ENCODE results near the gene COL6A1. TPM values are rescaled to one million over a fixed set of nuclear protein-coding genes. Genes with fewer than 3 reads are reported as not detected.

Gene COL6A1
- total and polyA plus RNA-seq, 2 of the 13 experiments (the other 11 are each of a cell fraction or from before 2014, with no cell fraction given), result 3.1 to 4.8 TPM

DNA sequence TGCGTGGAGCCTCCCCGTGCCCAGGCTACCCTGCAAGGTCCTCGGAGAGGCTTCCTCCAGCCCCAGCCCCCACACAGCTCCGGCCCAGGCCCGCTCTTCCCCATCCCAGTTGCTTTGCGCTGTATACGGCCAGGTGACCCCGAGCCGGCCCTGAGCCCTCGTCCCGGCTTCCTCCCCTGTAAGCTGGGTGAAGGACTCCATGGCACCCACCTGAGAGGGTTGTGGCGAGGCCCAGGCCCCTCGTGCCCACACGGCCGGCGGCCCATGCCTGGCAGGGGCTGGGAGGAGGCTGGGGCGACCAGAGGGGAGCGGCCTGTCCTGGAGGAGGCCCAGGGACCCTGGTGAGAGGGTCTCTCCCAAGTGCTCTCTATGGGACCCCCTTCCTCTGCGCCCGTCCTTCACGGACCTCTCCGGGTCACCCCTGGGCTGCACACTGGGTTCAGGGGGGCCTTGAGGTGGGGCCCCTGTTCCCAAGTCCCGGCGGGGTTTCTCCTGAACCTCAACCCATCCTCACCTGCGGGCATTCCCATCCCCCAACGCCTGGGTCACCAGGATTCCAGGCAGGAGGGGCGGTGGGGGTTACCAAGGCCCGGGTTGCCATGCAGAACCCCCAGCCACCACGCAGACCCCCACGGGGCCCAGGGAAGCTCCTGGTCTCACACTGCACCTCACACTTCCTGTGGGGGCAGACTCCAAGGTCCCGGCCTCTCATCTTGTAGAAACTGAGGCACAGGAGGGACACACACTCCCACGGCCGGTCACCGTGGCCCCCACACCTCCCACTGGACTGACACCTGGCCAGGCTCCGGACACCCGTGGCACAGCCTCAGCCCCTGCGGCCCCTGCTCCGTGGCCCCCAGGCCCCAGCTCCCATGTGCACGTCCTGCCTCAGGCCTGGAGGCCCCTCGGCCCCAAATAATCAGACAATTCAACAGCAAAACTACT is 25.2 kb downstream of the COL6A1 start:
- no peak overlapping the region for H3K4me2 ChIP-seq (ENCODE audit: low read depth, low read length)
- in situ Hi-C loops (cut with HindIII; ENCODE audit: extremely low pct_ligation_motif_present, low pct_unique_long_range_greater_than_20kb) (no loop called here), intact Hi-C loops (cut with micrococcal nuclease; ENCODE audit: unreplicated experiment) (no loop called here)
- CTCF ChIA-PET (ENCODE audit: low intra/inter-chr PET ratio, low total read pairs), result no interaction called here
- H4K20me1 ChIP-seq (ENCODE audit: insufficient read depth, low read length), result no peaks in the 10 kb centered on the region
- no peak for DNase-seq (ENCODE audit: low spot score)
- no peaks in the 10 kb centered on the region for H3K36me3 ChIP-seq (replicated peaks in 1 of 2; ENCODE audit: control insufficient read depth in 1 of 2, insufficient read depth in 2 of 2, low read length in 2 of 2)
- H3K4me3 ChIP-seq (replicated peaks in 1 of 3; ENCODE audit: insufficient read depth in 1 of 3, low read depth in 2 of 3, low read length in 3 of 3), result no peak overlapping the region
- ATAC-seq, result no peak
- no peaks in the 10 kb centered on the region; a peak in 1 of 5 replicates for H3K27me3 ChIP-seq (ENCODE audit: control insufficient read depth in 1 of 2, insufficient read depth in 2 of 2, low read length in 2 of 2)
- no peak for FAIRE-seq
- no peak overlapping the region for H3K27ac ChIP-seq (ENCODE audit: extremely low read length, insufficient read depth, low read length)
- BruUV-seq (replicated peaks), result no TSS peak
- POLR2A ChIA-PET, result no interaction called here
- no peak overlapping the region for H2AFZ ChIP-seq (ENCODE audit: low read length)
- H3K4me1 ChIP-seq (ENCODE audit: insufficient read depth, low read length), result no peaks in the 10 kb centered on the region
- no peak overlapping the region for H3K9ac ChIP-seq (ENCODE audit: insufficient read depth, low read depth, low read length)
- H3K9me3 ChIP-seq (ENCODE audit: low read length), result no peaks in the 10 kb centered on the region
- TF ChIP-seq SETDB1 (CRISPR knock-in tag; IDR thresholded peaks at IDR 0.05; ENCODE audit: borderline replicate concordance) (no peak), SAP130 (CRISPR knock-in tag; IDR thresholded peaks at IDR 0.05; ENCODE audit: low read depth) (no peak), ZGPAT (CRISPR knock-in tag; IDR thresholded peaks at IDR 0.05) (no peak), ZSCAN9 (CRISPR knock-in tag; IDR thresholded peaks at IDR 0.05; ENCODE audit: borderline replicate concordance) (no peak), SCMH1 (CRISPR knock-in tag; IDR thresholded peaks at IDR 0.05; ENCODE audit: borderline replicate concordance) (no peak), ZBTB1 (CRISPR knock-in tag; IDR thresholded peaks at IDR 0.05; ENCODE audit: borderline replicate concordance) (no peak), ZUFSP (CRISPR knock-in tag; IDR thresholded peaks at IDR 0.05; ENCODE audit: borderline replicate concordance) (no peak)
- TF ChIP-seq, protein P1, sequence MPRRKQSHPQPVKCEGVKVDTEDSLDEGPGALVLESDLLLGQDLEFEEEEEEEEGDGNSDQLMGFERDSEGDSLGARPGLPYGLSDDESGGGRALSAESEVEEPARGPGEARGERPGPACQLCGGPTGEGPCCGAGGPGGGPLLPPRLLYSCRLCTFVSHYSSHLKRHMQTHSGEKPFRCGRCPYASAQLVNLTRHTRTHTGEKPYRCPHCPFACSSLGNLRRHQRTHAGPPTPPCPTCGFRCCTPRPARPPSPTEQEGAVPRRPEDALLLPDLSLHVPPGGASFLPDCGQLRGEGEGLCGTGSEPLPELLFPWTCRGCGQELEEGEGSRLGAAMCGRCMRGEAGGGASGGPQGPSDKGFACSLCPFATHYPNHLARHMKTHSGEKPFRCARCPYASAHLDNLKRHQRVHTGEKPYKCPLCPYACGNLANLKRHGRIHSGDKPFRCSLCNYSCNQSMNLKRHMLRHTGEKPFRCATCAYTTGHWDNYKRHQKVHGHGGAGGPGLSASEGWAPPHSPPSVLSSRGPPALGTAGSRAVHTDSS (CRISPR knock-in tag; conservative IDR thresholded peaks at IDR 0.05), result no peak
- WGBS (ENCODE audit: low lambda C conversion rate), result 77% methylated on average over 14 of the region's 40 CpGs
- no peaks in the 10 kb centered on the region for H3K79me2 ChIP-seq (ENCODE audit: insufficient read depth, low read length)

Data from HepG2 (cell line).